GM08714 (cell line): Measurements from ENCODE around the gene MNX1.

Source experiments
- H3K4me3 ChIP-seq: fragments of 200-500 bp; sonication (Bioruptor generic); 2 replicates; pipeline ENCODE4 v1.5.1; 2014; ENCODE audit warnings: mild to moderate bottlenecking, low read length, inconsistent platforms
- ZNF274 ChIP-seq: IDR thresholded peaks from 2 replicates; pipeline ENCODE4 v1.6.1; 2012; ENCODE audit warnings: mild to moderate bottlenecking, low read depth, low read length

Gene MNX1

DNA sequence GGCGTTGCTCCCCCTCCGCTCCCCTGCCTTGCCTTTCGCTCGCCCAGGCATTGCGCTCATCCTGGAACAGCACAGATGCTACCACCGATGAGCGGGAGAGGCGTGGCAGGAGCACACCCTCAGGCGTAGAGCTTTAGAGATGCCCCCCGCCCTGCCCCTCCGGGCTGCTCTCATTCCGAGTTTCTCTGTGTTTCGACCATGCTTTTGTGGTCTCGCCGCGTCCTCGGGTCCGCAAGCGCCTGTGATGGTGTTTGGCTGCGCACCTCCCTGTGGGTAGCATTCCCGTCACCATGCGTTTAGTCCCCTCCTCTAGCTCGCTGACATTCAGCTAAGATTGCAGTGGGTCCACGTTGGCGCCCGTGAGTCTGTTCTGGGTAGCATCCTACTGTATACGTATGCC, 42.3 kb downstream of the MNX1 start:
- no peak for TF ChIP-seq ZNF274
- H3K4me3 ChIP-seq = no peak overlapping the region

DNA sequence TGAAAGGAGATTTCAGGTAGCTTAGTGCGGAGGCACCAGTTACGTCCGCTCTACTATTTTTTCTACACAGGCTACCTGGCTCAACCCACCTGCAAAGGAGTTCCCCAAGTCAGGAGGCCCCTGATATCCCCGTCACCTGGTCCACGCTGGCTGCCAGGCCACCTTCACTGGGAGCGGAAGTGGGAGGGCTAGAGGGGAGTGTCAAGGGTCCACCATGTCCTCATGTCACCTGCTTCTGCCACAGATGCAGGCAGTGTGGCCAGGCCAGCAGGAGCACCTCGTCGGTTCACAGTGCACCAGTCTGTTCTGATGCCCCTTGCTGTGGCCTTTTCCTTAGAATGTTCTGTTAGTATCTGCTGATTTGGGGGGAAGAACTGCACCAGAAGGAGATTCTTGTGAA, 44.1 kb downstream of the MNX1 start:
- no peak for TF ChIP-seq ZNF274
- H3K4me3 ChIP-seq = no peak overlapping the region

DNA sequence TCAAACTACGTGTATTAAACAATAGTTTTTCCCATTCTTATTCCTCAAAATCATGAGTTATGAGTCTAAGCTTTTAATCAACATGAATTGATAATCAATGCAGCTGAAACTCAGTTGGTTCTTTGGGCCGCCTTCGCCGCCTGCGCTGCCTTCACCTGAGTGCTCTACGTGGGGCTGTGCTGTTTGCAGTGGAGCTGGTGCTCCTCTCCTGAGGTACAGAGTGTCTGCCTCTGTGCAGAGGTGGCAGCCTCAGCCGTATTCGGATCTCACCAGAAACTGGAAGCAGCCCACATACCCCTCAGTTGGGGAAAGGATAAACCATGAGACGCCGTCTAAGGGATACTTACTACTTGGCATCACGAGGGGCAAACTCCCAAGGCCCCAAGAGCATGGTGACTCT, 45.5 kb downstream of the MNX1 start:
- TF ChIP-seq ZNF274 = no peak
- H3K4me3 ChIP-seq = no peak overlapping the region

DNA sequence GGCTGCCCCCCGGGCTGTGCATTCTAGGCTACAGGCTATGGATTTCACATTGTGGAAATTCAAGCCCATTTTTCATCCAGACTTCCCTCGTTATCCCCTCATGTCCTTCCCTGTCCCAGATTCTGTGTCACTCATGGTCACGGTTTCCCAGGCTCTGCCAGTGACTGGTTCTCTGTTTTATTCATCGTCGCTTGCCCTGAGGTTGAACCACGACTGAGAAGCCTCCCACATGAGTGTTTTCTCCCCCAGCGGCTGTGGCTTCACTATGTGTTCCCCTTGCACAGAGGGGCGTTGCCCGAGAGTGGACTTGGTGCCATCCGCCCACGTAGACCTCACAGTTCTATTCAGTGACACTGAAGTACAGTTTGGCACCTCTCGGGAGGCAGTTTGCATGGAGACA, 47.0 kb downstream of the MNX1 start:
- H3K4me3 ChIP-seq = no peak overlapping the region
- TF ChIP-seq ZNF274 = no peak

DNA sequence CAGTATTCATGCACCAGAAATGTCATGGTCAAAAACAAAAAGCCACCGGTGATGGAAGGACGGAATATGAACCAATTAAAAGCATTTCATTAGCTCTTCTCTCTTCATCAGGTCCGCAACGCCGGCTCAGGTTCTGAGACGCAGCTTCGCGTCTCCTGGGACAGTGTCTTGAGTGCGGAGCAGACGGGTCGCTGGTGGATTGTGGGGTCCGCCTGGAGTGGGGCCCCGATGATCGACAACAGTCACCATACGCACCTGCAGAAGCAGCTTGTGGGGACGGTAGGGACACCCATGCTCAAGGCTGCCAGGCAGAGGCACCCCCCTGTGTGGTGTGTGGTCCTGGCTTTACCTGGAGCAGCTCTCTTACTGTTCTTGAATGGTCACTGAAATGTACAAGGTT, 47.6 kb downstream of the MNX1 start:
- H3K4me3 ChIP-seq = no peak overlapping the region
- no peak for TF ChIP-seq ZNF274

DNA sequence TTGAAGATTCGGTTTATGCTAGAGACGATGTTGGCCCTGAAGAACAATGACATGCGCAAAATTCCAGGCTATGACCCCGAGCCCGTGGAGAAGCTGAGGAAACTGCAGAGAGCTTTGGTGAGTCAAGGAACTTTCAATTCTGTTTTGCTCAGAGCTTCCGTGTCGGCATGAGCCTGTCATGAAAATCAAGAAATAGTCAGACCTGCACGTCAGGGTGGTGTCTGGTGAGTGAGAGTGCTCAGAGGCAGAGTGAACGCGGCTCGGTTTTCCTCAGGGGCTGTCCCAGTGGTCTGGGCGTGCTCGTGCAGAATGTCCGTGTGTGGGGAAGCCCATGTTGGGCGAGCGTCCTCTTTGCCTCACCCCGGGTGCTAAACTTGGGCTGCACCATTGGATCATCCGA, 48.3 kb downstream of the MNX1 start:
- no peak overlapping the region for H3K4me3 ChIP-seq
- TF ChIP-seq ZNF274 = no peak

DNA sequence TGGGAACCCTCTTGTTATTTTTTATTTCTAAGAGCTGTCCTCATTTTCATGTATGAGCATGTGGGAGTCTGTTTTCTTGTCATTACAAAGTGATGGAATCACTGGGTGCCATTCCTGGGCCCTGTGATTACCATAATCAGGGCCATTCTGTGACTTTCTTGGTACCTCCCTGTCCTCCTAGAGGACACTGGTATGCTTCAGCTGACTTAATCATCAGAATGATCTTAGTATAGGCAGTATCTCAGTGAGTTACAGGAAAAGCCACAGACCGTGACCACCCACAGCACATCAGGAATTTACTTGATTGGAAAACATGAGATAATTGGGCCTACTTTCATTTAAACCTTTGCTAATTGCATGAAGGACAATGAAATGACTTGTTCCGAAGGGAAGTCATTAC, 53.7 kb downstream of the MNX1 start:
- H3K4me3 ChIP-seq = no peak overlapping the region
- TF ChIP-seq ZNF274 = no peak

DNA sequence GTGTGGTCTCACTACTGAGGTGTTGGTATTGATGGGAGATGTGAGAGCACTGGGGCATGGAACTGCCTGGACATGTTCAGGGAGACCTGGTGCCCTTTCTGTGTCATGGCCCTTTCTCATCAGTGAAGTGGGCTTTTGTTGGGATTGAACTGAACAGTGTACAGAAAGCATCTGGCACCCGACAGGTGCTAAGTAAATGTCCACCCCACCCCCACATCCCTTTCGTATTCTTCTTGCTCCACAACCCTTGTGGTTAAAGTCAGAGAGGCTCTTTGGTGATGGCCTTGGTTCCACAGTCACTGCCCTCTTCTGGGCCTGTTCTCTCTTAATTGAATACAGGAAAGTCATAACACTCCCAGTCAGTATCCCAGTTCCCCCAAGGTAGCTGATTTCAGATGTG, 55.5 kb downstream of the MNX1 start:
- TF ChIP-seq ZNF274 = no peak

More for the DNA sequence above, 55.5 kb downstream of the MNX1 start:
- H3K4me3 ChIP-seq = no peak overlapping the region
